Fibroblast of skin of abdomen (primary cell): Measurements from ENCODE around the gene AKT2.

Experiments
- DNase-seq: peaks from one replicate; pipeline ENCODE4 v3.0.0-alpha.2; 2013

The AKT2 gene

DNA sequence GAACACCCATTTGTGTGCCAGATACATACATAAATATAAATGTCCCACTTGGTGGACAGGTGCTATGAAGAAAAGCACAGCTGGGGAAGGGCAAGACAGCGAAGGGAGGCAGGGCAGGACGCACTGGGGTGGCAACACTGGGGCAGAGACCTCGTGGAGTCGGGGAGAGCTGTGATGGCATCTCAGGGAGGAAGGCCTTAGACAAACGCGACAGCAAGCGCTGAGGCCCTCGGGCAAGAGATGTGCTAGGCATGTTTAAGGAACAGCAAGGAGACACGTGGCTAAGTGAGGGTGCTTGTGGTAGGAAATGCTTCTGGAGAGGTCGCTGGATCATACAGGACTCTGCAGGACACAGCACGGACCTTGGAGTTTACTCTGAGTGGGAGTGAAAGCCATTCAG lies 35.4 kb downstream of the AKT2 start:
- no peak for DNase-seq

DNA sequence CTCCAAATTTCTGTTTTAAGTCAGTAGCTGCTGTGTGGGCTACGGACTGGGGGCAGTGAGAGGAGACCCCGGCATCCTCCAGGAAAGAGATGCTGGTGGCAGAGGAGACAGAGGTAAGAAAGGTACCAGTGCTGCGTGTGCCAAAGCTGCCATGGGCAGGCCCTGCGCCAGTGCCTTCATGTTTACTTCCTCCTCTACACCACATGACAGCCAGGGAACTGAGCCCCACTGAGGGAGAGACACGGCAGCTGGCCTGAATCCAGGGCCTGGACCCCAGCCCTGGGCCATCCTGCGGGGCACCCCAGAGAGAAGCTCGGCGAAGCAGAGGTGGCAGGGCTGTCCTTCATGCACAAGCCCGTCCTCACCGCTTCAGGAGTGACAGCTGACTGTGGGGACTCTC lies 35.9 kb downstream of the AKT2 start:
- no peak for DNase-seq

DNA sequence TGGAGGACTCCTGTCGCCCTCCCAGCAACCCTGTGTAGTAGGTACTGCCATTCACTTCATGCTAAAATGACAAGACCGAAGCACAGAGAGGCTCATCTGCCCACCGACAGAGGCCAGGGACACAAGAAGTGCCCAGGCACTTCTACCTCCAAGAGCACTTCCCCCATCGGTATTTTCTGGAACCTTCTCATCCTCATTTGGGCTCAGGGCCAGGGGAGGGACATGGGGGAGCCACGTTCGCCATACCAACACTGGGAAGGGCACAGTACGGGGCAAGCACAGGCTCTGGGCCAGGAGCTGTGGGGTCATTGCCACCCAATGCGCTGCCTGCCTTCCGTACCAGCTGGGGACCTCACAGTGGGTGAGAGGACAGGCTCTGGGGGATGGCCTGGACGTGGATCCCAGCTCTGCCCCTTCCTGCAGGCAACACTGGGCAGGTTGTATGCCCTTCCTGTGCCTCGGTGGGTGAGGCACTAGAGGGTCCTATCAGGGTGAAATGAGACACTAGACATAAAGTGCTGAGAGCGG lies 37.3 kb downstream of the AKT2 start:
- no peak for DNase-seq

DNA sequence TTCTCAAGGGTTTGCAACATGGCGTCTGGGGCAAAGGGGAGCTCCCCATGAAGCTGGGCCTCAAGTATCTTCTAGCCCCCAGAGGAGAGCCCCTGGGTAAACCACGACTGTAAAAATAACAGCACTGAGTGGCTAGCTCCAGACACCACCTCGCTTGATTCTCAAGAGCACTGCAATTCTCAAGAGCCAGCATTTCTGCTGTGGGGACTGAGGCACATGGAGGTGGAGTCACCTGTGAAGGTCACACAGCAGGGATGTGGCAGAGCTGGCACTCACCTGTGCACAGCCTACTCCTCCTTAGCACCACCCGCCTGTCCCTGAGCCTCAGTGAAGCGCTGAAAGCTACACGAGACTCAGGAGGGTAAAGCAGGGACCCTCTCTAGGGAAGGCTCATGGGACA lies 38.0 kb downstream of the AKT2 start:
- no peak for DNase-seq

DNA sequence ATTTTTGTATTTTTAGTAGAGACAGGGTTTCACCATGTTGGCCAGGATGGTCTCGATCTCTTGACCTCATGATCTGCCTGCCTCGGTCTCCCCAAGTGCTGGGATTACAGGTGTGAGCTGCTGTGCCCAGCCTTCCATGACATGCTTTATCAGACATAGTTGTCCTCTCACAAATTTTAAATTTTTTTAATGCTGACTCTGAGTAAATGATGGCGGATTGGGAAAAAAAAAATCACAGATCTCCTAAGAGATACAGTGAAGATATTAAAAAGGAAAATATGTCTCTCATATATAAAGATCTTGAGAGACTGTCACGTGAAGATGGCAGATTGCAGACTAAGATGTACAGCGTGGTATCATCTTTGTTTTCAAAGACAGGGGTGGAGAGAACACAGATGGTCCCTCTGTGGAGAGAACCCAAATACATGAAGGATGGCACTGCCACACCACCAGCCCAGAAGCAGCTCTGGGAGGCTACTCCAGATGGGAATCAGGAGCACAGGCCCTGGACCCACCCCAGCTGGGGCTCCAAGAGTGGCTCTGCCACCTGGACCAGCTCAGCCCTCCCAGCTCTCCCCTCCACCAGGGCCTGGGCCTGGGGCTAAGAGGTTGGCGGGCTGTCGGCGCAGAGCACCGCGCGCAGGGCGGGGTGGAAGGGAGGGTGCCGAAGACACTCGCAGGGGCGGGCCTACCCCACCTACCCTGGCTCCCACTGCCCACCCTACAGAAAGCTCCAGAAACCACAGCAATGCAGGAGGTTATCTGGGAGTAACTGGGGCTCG lies 38.7 kb downstream of the AKT2 start:
- DNase-seq, result no peak

DNA sequence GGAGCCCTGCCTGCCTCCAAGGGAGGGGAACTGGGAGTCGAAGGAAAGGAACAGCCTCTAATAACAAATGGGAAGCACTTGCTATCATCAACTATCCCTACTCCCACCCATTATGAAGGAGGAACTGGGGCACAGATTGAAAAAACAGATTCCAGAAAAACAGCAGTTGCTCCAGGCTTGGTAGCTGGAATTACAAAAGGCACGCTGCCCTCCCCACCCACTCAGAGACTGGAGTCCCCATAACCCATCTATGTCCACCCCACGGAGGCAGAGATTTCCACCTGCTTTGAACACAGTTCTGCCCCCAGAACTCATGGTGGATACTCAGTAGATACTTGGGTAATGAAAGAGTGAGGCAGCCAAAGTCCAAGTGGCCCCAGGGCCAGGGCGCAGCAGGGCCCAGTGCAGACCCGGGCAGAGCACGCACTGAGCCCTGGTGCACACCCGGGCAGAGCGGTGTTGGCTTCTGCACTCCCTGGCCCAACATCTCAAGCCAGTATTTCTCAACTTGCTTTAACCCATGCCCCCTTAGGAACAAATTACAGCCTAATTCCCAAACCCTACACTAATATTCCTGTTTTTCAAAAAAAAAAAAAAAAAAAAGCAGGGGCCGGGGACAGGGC lies 39.5 kb downstream of the AKT2 start:
- DNase-seq, result no peak

DNA sequence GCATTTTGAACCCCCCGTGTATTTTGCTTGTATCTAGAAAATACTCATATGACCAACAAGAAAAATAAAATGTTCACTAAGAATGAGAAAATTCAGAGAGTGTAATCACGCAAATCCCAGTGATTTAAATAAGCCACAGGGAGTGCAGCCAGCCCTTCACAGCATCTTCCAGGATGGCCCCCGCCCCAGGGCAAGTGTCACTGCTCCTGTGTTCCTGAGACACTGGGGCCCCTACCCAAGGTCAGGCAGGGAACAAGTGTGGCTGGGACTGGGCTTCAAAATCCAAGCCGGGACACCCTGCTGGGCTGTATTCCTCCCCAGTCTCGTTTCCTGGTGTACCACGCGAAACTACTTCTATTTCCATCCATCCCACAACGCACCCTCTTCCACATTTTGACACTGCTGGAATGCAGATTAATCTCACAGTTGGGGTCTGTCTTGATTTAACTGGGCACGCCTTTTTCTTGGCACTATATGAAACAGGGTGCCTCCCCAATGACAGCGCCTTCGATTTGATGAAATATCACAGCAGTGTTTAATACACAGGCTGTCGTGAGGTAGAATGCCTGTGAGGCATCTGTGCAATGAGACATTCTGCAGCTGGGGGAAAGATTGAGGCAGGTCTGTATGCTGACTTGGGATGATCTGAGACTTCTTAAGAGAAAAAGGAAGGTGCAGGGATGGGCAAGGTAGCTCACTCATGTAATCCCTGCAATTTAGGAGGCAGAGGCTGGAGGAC lies 40.4 kb downstream of the AKT2 start:
- DNase-seq, result no peak

DNA sequence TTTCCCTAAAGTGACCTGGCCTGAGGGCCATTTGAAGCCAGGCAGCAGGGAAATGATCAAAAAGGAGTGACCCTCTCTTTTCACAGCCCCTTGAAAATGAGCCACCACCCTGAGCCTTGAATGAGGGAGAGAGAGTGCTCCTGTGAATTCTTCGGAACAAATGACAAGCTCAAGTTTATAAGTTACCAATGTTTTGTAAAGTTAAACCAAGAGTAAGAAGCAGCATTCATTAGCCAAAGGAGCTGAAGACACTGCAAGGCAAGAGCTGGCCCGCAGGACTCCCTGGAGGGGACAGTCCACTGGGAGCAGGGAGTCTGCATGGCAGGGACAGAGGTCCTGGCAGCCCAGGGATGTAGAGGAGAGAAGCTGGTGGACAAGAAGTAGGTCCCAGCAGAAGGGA lies 42.0 kb downstream of the AKT2 start:
- DNase-seq, result no peak

DNA sequence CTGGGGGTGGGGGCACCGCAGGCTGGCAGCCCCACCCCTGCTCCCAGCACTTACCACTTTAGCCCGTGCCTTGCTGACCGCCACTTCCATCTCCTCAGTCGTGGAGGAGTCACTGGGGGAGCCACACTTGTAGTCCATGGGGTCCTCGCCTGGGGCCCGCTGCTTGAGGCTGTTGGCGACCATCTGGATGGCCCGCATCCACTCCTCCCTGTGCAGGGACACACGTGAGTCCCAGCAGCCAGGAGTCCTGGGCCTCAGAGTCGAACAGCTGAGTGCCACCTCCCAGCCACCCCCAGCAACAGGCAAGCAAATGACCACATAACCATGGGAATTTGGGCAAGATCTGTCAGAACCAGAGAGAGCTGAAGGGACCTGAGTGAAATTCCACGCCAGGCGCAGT lies 42.7 kb downstream of the AKT2 start:
- no peak for DNase-seq

DNA sequence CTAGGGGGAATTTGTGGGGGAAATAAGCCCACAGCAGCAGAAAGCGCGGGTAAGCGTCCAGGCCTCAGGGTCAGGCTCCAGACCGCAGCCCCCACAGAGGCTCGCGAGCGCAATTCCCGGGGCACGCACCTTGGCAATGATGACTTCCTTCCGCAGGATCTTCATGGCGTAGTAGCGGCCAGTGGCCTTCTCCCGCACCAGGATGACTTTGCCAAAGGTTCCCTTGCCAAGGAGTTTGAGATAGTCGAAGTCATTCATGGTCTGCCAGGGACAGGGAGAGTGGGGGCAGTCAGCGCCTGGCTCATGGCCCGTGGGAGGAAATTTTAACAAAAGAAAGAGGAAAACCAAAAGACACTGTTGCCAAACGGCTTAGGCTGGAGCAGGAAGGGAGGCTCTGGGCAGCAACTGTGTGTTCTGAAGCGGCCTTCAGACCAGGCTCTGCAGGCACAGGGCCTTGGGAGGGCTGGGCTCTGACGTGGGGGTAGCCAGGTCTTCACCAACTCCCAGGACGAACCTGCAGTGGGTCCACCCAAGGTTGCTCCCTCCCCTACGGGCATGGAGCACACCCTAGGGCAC lies 43.2 kb downstream of the AKT2 start:
- no peak for DNase-seq

DNA sequence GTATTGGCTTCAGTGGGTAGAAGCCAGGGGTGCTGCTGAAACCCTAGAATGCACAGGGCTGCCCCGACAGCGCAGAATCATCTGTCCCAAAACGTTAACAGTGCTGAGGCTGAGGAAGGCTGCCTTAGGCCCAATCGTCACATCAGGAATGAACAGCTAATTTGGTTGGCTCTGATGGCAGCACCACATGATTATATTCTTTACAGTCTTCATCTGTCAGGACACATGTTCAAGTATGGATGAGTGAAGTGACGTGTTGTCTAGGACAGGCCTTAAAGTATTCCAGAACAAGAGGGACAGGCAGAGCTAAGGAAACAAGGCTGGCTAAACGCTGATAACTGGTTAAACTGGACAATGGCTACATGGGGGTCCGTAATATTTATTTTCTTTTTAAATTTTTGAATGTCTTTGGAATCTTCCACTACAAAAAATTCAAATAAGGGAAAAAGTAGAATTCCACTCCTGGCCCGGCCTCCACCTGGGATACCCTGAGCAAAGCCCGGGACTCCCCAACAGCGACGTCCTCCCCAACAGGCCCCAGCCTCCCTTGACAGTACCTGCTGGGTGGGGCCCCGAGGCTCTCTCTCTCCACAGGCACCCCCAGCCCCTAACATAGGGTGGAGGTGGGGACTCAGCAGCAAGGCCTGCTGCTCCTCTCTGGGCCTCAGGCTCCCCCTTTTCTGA lies 43.9 kb downstream of the AKT2 start:
- no peak for DNase-seq

DNA sequence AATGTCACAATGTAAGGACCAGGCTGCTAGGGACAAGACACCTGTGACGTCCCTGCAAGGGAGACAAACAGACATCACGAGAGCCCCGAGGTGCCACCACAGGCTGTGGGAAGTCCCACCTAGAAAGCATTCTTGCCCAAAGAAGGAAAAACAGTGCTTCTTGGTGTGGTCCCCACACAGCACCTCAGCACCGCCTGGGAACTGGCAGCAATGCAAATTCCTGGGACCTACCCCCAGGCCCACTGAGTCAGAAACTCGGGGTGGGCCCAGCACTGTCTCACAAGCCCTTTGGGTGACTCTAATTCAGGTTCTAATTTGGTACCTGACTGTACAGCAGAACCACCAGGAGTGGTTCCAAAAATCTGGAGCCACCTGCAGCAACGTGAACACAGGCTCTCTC lies 44.8 kb downstream of the AKT2 start:
- no peak for DNase-seq

DNA sequence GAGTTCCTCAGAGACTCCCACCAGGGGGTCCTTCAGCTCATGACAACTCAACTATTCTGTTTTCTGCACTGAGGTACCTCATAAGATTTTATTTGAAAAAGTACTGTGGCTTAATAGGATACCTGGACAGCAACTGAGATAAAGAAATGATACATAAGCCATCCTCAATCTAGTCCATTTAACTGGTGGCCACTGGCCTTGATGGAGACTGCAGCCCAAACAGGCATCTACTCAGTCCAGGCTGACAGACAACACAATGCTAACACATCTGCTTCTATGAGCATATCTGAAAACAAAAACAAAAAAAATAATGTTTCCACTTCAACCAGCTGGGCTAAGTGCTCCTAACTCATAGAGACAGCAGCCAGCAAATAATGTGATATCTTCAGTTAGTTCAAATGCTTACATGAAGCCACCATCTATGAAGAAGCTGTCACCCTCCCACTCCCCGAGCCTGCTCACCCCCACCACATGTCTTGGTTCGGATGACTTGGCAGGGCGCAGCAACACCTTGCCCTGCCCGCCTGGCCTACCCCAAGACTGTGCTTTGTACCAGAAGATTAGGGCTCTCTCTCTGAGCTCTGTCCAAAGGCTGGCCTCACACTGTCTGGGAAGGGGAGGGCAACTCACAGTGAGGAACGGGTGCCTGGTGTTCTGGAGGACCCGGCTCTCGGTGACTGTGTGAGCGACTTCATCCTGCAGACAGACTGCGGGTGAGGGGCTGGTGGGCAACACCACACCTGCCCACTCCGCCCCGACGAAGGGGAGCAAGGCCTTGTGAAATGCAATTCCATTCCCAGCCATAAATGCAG lies 45.5 kb downstream of the AKT2 start:
- DNase-seq, result no peak

DNA sequence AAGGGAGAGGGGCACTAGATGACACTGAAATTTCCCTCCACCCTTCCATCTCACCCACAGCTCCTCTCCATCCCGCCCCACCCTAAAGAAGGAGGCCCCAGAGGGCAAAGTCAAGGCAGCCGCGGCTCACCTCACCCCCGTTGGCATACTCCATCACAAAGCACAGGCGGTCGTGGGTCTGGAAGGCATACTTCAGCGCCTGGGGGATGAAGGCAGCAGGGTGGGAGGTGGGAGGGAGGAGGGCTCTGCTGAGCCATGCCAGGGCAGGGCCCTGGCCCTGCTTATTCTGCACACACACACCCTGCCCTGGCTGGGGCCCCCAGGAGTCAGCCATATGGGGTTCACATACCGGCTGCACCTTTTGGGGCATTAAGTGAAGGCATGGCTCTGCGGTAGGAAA lies 46.4 kb downstream of the AKT2 start:
- DNase-seq, result no peak

DNA sequence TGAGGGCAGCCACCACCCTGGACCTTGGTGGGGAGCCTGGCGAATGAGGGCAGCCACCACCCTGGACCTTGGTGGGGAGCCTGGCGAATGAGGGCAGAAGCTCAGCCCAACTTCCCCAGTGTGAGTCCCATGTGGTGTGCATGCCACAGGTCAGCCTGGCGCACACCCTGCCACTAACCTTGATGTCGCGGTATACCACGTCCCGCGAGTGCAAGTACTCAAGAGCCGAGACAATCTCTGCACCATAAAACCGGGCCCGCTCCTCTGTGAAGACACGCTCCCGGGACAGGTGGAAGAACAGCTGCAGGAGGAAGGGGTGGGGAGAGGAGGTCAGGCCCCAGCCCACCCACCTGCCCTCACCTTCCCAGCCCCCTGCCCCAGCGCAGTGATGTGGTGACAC lies 47.4 kb downstream of the AKT2 start:
- no peak for DNase-seq

DNA sequence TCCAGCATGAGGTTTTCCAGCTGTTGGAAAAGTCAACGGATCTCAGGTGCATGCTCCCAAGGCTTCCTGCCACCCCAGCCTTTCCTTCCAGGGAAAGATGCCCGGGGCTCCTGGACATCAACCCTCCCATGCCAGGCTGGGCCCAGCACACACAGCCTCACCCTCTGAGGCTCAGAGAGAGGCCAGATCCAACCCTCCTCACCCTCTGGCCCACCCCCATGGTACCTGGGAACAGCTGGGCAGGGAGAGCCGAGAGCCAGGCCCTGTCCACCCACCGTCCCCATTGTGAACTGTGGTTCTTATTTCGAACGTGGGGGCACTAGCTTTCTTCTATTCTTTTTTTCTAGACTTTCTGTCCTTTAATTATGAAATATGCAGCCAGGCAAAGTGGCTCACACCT lies 48.8 kb downstream of the AKT2 start:
- no peak for DNase-seq

DNA sequence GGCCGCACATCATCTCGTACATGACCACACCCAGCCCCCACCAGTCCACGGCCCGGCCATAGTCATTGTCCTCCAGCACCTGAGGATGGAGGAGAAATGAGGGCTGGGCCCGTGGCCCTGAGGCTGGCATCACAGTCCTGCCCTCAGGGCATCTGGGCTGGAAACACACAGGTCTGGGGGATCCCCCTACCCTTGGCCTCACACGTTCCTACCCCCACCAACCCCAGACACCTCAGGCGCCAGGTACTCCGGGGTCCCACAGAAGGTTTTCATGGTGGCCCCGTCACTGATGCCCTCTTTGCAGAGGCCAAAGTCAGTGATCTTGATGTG lies 49.2 kb downstream of the AKT2 start:
- DNase-seq, result no peak

DNA sequence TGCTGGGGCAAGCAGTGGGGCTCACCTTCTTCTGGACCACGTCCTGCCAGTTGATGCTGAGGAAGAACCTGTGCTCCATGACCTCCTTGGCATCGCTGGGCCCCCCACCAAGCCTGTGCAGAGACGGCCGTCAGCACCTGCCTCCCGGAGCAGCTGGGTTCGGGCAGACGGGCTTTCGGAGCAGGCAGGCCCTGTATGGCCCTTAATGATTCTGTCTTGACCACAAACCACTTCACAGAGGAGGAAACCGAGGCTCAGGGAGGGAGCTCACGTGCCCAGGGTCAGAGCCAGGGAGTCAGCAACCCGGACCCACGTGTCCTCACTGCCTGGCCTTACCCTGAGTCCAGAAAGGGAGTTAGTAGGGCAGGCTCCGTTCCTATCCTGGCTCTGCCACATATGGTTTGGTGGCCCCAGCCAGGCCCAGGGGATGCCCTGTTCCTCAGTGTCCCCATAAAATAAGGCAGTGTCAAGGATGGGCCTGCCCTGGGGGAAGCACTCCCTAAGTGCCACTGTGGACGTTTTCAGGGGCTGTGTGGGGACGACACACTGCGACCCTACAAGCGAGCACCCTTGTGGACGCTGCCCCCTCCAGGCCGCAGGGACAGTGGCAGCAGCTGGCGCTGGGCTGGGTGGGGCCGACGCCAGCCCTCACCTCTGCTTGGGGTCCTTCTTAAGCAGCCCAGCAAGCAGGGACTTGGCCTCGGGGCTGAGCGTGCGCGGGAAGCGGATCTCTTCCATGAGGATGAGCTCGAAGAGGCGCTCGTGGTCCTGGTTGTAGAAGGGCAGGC lies 49.7 kb downstream of the AKT2 start:
- DNase-seq, result no peak

DNA sequence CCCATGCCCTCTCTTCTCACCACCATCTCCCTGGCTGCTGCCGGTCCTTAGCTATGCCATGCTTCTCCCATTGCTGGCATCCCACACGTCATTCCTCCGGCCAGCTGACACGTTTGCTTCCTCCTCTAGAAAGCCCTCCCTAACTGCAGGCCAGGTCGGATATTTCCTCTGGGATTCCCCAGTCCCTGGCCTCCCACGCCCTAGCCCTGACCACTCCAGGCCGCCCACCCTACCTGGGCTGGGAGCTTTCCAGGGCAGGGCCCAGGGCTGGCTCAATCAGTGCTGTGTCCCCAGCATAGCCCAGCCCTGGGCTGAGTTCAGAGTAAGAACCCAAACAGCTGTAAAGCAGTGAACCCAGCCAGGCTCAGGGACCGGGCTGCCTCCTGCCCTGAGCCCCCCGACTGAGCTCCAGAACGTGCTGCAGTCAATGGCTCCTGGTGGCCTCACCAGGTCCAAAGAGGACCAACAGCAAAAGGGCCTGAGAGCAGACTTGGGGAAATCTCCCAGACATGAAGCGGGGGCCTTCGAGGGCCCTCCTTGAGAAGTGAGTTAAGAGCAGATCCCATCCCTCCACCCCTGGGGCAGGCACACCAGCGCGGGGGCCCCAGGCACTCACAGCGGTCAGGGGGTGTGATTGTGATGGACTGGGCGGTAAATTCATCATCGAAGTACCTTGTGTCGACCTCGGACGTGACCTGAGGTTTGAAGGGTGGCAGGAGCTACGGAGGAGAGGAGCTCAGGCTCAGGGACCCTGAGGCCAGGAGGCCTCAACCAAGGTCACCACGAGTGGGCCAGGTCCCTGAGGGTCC lies 50.5 kb downstream of the AKT2 start:
- DNase-seq, result no peak

DNA sequence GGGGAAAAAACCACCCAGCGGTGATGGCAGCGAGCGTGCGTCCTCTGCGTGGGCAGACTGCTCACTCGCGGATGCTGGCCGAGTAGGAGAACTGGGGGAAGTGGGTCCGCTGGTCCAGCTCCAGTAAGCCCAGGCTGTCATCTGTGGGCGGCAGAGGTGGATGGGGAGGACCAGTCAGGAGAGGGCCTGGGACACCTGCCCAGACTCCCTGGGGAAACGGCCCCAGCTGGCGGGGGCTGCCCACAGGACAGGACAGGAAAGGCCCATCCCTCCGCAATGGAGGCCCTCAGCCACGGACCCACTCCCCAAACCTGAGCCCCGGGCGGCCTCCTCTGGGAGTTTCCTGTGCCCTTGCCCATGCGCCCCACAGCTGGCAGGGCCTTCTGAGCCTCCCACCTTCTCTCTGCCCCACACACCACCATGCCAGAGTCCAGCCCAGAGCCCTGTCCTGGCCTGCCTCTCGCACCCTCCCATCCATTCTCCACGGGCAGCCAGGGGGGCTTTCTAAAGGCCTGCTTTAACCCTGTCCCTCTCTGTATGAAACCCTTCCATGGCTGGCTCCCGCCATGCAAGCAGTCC lies 51.2 kb downstream of the AKT2 start:
- DNase-seq, result no peak
